Activated CD4-positive, alpha-beta T cell treated with anti-CD3 and anti-CD28 coated beads, Interleukin-2, amount 50 U/mL, for 48 hours (primary cell): ENCODE data around the gene C18orf54.
"Not testable (repeated sequence)": the region's sequence is repeated elsewhere in the genome, so short reads cannot be mapped to it uniquely, and the experiment has no call there.

Source experiments
- DNase-seq, 2 experiments: peaks; one replicate each; pipeline ENCODE4 v3.0.0-alpha.2; 2020

The C18orf54 gene

GRCh38 chr18:54357660-54358494 lies at the start of gene C18orf54, which contains the start of gene STARD6:
Gene C18orf54 (plus strand): TSS chr18:54357906. CDS start chr18:54360573, 2,667 bp downstream.
Gene STARD6 (minus strand): TSS chr18:54357858. CDS start chr18:54354573, 3,285 bp downstream.
- peak; percentile 82 to 86 for DNase-seq

- not testable (repeated sequence) for DNase-seq
Observed at GRCh38 chr18:54309564-54309963, 48.1 kb upstream of the C18orf54 start.

- no peak for DNase-seq
Observed at GRCh38 chr18:54316071-54316820, 41.5 kb upstream of the C18orf54 start.

- DNase-seq = no peak
Observed at GRCh38 chr18:54323561-54323960, 34.1 kb upstream of the C18orf54 start.

GRCh38 chr18:54323970-54324369 lies 33.7 kb upstream of the C18orf54 start:
- no peak for DNase-seq

- no peak for DNase-seq
Observed at GRCh38 chr18:54327818-54328217, 29.9 kb upstream of the C18orf54 start.

GRCh38 chr18:54329787-54330186 lies 27.9 kb upstream of the C18orf54 start:
- DNase-seq = no peak

- DNase-seq = no peak
Observed at GRCh38 chr18:54330768-54331548, 26.7 kb upstream of the C18orf54 start.

- DNase-seq = no peak
Observed at GRCh38 chr18:54335638-54336173, 22.0 kb upstream of the C18orf54 start.

GRCh38 chr18:54338230-54338629 lies 19.5 kb upstream of the C18orf54 start:
- no peak for DNase-seq

- DNase-seq = no peak
Observed at GRCh38 chr18:54351186-54351585, 6.5 kb upstream of the C18orf54 start.

- no peak for DNase-seq
Observed at GRCh38 chr18:54357082-54357659, 535 bp upstream of the C18orf54 start.

- no peak for DNase-seq
Observed at GRCh38 chr18:54358495-54359040, 862 bp downstream of the C18orf54 start.

GRCh38 chr18:54359233-54359632 lies 1.5 kb downstream of the C18orf54 start:
- DNase-seq = no peak

- no peak for DNase-seq
Observed at GRCh38 chr18:54360406-54360805, 2.7 kb downstream of the C18orf54 start.

- no peak for DNase-seq
Observed at GRCh38 chr18:54378057-54378456, 20.4 kb downstream of the C18orf54 start.

GRCh38 chr18:54381640-54382039 lies 23.9 kb downstream of the C18orf54 start:
- DNase-seq = no peak

- no peak for DNase-seq
Observed at GRCh38 chr18:54382076-54382475, 24.4 kb downstream of the C18orf54 start.

- no peak for DNase-seq
Observed at GRCh38 chr18:54382733-54383252, 25.1 kb downstream of the C18orf54 start.

- no peak for DNase-seq
Observed at GRCh38 chr18:54386043-54386442, 28.3 kb downstream of the C18orf54 start.

GRCh38 chr18:54386800-54387495 lies 29.2 kb downstream of the C18orf54 start:
- not testable (repeated sequence) for DNase-seq
